NCI-H2227 treated with DMSO at 0.1 percent for 48 hours (cell line): ENCODE results near the gene SNRNP40.
"Not testable (repeated sequence)": the region's sequence is repeated elsewhere in the genome, so short reads cannot be mapped to it uniquely, and the experiment has no call there.

Experiments
- DNase-seq: peaks from one replicate; lab custom pipeline; 2025; lab: John Stamatoyannopoulos, UW

Gene SNRNP40

DNA sequence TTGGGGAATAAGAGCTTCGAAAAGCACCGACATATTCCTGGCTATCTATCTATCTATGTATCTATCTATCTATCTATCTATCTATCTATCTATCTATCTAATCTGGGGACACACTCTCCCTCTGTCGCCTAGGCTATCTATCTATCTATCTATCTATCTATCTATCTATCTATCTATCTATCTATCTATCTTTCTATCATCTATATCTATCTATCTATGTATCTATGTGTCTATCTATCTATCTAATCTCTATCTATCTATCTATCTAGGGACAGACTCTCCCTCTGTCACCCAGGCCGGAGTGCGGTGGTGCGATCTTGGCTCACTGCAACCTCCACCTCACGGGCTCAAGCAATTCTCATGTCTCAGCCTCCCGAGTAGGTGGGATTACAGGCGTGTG lies 14.2 kb downstream of the SNRNP40 start:
- not testable (repeated sequence) for DNase-seq

DNA sequence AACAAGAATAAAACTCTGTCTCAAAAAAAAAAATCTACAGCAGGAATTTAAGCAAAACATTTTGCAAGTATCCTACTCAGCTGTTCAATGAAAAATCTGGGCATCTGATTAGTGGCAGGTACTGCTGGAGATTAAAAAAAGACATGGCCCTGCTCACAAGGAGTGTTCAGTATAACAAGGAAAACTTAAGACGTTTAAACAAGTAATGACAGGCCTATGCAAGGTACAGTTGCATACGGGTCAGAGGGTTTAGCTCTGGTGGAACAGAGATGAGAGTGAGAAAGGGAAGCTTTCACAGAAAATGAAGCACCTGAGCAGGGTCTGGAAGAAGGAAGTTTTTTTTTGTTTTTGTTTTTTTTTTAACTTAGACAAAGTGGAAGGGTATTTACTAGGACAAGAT lies 23.0 kb downstream of the SNRNP40 start:
- no peak for DNase-seq

DNA sequence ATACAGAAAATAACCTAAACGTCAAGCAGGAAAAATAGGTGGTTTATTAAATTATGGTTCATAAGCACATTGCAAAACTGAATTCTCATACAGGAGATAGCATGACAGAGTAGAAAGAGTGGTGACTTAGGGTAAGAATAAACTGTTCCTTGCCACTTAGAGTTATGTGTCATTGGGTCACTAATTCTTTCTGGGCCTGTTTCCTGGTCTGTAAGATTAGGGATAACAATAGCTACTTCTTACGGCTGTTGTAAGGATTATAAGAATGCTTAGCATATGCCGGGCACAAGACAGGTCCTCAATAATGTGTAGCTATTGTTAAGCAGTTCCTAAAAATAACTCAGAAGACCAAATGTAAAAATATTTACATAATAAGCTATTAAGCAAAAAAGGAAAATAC lies 24.2 kb downstream of the SNRNP40 start:
- no peak for DNase-seq

DNA sequence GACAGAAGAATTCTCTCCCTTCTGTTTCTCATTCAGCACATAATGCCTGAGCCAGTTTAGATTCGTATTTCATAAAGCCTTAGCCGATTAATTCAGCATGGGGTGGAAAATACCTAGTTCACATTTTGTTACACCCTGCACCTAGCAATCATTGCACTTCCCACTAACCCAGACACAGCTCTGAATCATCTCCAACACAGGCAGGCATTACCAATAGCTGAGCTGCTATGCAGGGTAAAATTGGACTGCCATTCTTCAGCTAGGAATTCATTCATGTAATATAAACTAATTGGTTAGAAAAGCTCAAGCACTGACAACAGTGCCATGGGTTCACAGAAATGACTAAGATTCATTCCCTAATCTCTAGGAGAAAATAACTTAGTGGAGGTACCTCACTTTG lies 30.0 kb downstream of the SNRNP40 start:
- DNase-seq = no peak

DNA sequence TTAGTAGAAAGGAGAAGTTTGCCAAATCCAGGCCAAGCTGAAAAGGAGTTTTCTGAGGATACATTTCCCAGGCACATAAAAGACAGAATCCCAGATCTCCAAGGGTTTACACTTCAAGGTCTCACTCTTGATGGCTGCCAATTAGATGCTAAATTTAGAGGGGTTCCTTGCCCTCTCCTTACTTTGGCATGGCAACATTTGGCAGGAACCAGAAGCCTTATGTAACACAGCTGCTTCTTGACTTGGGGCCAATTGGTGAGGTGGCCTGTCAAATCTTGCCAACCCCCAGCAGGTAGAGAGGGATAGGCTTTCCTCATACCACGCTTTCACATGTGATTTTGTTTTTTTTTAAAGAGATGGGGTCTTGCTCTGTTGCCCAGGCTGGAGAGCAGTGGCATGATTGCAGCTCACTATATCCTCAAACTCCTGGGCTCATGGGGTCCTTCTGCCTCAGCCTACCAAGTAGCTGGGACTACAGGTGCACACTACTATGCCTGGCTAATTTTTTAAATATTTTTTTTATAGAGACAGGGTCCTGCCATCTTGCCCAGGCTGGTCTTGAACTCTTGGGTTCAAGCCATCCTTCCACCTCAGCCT lies 31.7 kb downstream of the SNRNP40 start:
- DNase-seq = no peak

DNA sequence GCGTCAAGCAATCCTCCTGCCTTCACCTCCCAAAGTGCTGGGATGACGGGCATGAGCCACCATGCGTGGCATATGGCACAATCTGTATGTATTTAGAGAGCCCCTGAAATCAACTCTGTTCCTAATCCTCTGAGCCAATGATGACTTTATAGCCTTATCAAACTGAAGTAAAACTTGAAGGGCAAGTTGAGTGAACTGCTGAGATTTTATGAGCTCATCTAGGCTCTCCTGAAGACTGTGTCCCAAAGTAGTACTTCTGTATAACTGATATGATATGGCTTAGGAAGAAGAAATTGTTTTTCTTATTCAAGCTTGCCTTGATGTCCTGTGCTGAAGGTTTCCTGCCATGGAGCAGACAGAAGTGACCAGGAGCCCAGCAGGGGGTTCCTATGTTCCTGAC lies 33.2 kb downstream of the SNRNP40 start:
- no peak for DNase-seq

DNA sequence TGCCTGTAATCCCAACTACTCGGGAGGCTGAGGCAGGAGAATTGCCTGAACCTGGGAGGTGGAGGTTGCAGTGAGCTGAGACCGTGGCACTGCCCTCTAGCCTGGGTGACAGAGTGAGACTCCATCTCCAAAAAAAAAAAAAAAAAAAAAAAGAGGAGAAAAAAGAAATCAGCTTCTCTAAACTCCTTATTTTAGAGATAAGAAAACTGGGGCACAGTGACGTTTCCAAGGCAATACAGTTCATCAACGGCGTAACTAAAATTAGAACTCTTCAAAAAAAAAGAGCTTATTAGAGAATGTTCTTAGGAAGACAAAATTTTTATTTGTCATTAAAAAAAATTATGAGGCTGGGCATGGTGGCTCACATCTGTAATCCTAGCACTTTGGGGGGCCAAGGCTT lies 34.2 kb downstream of the SNRNP40 start:
- DNase-seq = not testable (repeated sequence)

DNA sequence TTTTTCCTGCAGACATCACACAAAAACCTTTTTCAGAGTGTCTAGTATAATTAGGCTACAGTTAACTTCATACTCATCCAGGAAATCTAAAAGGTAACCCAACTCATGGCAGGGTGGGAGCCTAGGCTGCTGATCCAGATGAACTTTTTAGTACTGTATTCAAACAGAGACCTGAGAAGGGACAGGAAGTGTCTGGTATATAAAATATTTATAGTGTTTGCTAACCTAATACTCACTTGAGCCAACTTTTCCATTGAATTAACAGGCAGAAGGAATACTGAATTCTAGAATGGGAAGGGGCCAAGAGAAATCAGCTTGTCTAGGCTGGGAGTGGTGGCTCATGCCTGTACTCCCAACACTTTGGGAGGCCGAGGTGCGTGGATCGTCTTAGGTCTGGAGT lies 34.7 kb downstream of the SNRNP40 start:
- no peak for DNase-seq

DNA sequence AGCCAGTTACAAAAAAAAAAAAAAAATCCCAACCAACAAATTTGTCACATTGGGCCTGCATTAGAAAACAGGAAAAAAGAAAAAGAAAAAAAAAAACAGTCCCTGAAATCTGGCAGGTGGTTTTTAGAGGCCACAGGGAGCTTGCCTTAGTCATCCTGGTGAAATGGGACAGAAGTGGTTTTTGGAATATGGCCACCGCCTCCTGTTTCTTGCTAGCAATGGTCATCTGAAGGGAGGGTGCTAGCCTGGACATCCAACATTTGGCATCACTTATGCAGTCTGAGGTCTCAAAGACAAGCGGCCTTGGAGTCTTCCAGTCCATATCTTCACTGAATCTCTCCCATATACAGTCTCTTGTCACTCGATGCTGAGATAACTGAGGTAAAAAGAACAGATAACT lies 36.8 kb downstream of the SNRNP40 start:
- no peak for DNase-seq

DNA sequence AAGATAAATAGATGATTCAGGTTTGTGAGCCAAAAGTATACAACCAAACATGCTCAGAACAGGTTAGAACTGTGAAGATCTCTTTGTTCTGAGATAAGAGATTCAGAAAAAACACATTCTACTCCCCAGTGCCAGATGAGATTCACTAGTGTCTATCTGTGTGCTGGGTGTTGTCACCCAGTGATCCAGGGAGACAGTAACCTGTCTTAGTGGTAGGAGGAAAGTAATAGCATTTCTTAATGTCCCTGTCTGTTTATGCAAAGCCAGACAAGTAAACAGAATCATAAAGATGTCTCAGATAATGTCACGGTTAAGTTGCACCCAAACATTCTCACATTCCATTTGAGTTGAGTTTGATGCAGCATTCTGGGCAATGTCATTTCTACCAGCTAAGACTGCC lies 38.0 kb downstream of the SNRNP40 start:
- DNase-seq = no peak

DNA sequence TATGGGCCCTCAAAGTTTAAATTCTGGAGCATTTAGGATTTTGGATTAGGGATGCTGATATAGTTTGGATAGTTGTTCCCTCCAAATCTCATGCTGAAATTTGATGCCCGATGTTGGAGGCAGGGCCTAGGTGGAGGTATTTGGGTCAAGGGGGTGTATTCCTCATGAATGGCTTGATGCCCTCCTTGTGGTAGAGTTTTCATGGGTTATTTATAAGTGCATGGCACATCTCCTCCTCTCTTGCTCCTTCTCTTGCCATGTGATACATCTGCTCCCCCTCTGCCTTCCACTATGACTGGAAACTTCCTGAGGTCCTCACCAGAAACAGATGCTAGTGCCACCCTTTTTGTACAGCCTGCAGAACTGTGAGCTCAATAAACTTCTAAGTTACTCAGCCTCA lies 39.4 kb downstream of the SNRNP40 start:
- no peak for DNase-seq

DNA sequence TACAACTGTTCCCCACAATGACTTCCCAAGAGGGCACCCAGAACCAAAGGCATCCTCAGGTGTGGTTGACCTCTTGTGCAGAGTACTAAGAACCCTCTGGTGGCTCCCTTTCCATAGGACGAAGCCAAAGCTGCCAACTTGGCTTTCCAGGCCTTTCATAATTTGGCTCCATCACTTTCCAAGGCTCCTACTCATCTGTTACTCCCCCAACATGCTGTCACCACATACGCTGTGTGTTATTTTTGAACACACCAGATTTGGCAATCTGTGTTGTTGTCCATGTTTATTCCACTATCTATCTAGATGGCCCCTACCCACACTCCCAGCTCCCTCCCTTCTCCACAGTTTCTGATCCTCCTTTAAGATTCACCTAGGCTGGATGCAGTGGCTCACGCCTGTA lies 46.7 kb downstream of the SNRNP40 start:
- no peak for DNase-seq

DNA sequence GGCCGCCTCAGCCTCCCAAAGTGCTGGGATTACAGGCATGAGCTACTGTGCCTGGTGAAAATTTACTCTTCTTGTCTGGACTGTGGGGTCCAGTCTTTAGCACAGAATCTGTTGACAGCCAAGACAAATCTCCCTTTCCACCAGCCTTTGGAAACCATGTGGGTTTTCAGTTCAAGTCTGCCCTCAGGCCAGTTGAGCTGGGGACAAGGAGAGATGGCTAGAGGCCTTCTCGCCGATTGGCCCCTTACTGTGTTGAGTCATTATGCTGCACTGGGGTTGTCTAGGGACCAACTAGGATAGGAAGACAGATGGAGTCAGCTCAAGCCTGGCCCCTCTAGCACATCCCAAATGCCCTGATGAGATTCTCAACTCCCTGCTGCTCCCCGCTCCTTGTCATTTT lies 48.3 kb downstream of the SNRNP40 start:
- no peak for DNase-seq

DNA sequence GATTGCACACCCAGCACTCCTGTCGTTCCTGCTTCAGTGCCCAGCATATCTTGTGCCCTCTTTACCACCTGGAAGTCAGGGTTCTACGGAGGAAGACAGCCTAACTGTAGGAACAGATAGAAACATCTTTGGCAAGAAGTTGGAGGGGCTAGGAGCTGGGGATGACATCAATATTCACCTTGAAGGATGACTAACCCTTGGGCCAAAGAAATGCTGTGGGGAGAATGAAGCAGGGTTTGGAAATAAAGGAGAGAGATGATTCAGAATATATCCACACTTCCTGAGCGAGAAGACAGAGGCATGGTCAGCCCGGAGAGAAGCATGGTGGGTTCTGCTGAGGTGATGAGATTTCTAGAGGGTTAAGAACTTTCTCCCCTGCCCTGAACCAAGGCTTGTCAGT lies 52.3 kb downstream of the SNRNP40 start:
- DNase-seq = no peak

DNA sequence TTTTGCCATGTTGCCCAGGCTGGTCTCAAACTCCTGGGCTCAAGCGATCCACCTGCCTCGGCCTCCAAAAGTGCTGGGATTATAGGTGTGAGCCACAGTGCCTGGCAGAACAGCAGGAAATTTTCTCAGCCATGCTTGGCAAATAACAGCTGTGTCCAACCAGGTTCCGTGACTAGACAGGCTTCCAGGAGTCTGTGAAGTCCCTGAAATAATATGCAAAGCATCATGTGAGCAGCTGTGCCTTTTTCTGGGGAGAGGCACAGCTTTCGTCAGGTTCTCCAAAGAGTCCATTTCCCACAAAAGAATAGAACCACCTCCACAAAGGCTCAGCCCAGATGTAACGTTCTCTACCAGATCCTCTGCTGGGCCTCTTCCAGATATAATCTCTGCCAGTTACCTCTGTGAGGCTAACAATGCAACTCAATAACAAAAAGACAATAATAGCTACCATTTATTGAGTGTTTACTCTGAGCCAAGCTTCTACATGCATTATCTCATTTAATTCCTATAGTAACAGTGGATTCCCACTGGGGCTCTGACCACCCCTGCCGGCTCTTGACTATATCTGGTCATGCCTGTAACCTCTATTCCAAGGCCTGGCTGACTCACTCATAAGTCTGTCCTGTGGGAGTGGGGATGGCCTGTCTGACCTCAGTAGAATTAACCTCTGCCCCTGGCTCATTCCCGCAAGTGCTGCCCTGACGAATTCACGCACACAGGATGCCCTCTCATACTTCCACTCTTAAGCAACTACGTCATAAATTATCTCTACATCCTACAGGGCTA lies 52.9 kb downstream of the SNRNP40 start:
- DNase-seq = peak; percentile 44

DNA sequence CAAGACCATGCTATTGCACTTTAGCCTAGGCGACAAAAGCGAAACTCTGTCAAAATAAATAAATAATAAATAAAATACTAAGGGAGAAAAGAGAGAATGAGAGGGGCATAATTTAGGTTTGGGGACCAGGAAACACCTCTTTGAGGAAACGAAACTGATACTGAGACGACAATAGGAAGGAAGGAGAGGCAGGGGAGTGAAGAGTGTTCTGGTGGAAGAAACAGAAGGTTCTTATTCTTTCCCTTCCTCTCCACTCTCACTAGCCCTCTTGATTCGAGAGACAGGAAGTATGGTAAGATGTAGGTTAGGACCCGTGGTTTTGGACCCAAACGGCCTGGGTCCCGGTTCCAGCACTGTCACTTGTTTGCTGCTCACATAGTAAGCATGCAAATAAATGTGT lies 55.3 kb downstream of the SNRNP40 start:
- DNase-seq = no peak

DNA sequence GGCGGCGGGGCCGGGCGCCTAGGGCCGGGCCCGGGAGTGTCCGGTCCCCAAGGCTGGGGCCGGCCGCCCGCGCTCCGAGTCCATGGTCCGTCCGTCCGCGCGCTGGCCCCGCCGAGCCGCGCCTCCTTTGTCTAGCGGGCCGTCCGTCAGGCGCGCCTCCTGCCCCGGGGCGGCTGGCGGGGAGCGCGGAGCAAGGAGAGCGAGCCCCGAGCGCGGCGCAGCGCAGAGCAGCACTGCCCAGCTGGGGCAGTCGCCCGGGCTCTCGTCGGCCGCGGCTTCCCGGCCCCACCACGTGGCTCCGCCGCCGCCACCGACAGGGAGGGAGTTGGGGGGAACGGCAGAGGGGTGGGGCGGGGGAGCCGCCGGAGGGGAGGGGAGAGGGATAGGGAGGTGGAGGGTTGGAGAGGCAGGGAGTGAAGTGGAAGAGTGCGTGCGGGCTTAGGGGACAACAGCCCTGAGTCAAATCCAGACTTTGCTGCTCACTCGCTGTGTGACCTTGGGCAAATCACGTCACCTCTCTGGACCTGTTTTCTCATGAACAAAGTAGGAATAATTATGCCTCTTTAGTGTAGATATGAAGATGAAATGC lies 56.8 kb downstream of the SNRNP40 start, which contains the start of gene NKAIN1:
Gene NKAIN1, minus strand, starts transcription at position 235 of the 589 bp plus-strand sequence. CDS start 340 bp downstream, outside the sequence.
- DNase-seq = peak; percentile 20

DNA sequence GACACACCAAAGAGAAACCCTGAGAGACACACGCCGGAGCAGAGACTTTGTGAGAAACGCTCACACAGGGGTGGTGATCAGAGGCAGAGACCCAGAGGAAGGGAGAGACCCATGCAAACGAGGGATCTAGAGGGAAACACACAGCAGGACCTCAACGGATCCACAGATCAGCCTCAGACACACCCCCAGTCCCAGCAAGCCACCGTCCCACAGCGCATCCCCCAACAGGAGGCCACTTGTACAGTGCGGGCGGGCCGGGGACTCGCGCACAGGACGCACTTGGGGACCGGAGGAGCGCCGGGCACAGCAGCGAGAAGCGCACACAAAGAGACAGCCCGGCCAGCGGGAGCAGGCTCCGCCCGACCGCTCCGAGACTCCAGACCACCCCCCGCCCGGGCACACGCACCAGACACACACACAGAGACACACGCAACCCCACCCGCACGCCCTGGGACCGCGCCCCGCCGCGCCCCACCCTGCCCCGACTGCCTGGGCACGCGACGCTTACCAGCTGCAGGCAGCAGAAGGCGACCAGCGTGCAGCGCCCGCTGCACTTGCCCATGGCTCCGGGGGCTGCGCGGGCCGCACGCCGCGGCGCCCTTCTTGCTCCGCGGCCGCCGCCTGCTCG lies 57.5 kb downstream of the SNRNP40 start:
- no peak for DNase-seq

DNA sequence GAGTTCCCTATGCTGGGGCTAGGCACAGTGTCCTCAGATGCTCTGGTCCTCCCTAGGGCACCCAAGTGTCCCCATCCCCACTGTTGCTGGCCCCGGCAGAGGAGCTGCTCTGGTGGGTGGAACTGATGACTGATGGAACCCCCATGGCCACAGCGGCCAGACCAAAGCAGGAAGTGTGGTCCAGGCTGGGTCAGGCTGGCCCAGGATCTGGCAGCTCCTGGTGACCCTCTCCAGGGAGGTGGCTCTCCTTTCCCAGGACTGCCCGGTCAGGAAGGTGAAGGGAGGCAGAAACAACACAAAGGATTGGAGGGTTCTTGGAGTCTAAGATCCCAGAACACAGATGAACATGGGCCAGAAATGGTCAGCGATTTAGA lies 58.0 kb downstream of the SNRNP40 start:
- DNase-seq = no peak

DNA sequence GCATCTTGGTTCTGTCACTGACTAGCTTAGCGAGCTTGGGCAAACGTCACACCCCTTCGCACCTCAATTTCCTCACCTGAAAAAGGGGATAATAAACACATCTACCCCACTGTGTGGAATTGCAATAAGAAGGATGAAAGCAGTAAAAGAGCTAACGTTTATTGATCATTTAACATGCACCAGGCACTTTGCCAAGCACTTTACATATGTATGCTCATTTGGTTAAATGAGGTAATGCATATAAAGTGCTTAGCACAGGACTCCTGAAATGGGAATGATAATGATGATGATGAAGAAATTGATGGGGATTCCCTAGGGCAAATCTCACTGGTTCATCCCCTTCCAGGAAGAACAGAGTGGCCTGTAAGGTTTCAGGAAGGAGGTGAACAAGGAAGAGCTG lies 61.7 kb downstream of the SNRNP40 start:
- DNase-seq = no peak

DNA sequence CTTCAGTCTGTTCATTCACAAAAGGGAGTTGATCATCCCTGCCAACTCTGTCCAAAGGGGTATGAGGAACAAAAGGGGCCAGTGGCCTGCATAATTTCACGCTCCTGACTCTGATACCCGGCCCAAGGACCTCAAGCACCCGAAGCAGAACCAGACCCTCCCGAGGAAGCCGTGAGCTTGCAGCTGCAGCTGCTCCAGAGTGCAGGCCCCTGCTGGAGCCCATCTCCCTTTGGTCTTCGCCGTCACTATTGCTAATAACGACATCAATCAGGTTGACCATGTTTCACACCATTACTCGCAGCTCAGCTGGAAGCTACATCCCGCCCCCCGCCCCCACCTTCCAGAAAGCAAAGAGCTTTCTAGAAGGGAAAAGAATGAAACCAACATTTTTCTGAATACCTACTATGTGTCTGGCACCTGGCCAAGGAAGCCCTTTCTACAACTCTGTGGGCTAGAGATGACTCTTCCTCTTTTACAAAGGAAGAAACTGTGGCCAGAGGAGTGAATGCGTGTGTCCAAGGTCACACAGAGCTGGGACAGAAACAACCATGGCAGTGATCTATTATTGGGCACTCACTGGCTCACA lies 62.4 kb downstream of the SNRNP40 start:
- no peak for DNase-seq

DNA sequence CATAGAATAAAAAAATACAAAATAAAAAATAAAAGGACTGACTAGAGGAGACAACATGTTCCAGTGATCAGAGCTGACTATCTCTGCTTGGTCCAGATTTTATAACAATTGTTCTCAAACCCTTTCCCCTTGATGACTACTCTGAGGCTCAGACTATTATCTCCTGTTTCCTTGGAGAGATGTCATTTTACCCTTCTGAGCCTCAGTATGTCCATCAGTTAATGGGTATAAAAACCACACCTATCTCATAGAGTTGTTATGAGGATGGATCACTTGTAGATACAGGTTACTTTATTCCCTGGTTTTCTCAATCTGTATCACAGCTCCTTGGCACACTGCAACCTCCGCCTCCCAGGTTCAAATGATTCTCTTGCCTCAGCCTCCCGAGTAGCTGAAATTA lies 63.9 kb downstream of the SNRNP40 start:
- DNase-seq = no peak

DNA sequence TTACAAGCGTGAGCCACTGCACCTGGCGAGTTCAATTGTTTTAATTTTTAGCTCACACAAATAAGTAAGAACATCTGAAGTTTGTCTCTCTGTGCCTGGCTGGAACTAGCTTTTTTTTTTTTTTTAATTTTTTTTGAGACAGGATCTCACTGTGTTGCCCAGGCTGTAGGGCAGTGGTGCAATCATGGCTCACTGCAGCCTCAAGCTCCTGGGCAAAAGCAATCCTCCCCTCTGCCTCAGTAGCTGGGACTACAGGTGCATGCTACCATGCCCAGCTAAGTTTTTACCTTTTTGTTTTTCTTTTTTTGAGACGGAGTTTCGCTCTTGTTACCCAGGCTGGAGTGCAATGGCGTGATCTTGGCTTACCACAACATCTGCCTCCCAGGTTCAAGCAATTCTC lies 64.8 kb downstream of the SNRNP40 start:
- DNase-seq = no peak
